Loucy (cell line): ENCODE data around the gene ABCC8.

Source experiments
- H2AFZ ChIP-seq: fragments of 200-600 bp; sonication (generic); 2 replicates; pipeline ENCODE4 v1.6.0; 2016; ENCODE audit warnings: antibody characterized with exemption, mild to moderate bottlenecking, low read length, moderate library complexity
- H3F3A ChIP-seq: fragments of 200-600 bp; 2 replicates; pipeline ENCODE4 v1.6.0; 2016; ENCODE audit warnings: antibody characterized with exemption, low read depth, mild to moderate bottlenecking
- H3K27me3 ChIP-seq: fragments of 200-600 bp; sonication (generic); 2 replicates; pipeline ENCODE4 v1.6.1; 2014; ENCODE audit warnings: low read length, mild to moderate bottlenecking; ENCODE audit not compliant: insufficient read depth, poor library complexity, severe bottlenecking
- H3K36me3 ChIP-seq: fragments of 200-600 bp; sonication (generic); 2 replicates; pipeline ENCODE4 v1.6.1; 2016; ENCODE audit warnings: low read length; ENCODE audit not compliant: insufficient read depth
- H3K4me1 ChIP-seq: fragments of 200-600 bp; sonication (generic); 2 replicates; pipeline ENCODE4 v1.5.1; 2014; ENCODE audit warnings: low read length, mild to moderate bottlenecking; ENCODE audit not compliant: insufficient read depth, poor library complexity, severe bottlenecking
- H3K4me2 ChIP-seq: fragments of 200-600 bp; sonication (generic); 2 replicates; pipeline ENCODE4 v1.6.0; 2014; ENCODE audit warnings: antibody characterized with exemption, low read length, low read depth, mild to moderate bottlenecking; ENCODE audit not compliant: poor library complexity, severe bottlenecking
- H3K4me3 ChIP-seq: fragments of 200-600 bp; sonication (generic); 2 replicates; pipeline ENCODE4 v1.5.1; 2014; ENCODE audit warnings: low read length, mild to moderate bottlenecking, mixed read lengths; ENCODE audit not compliant: poor library complexity, severe bottlenecking
- H3K79me2 ChIP-seq: fragments of 200-600 bp; sonication (generic); 2 replicates; pipeline ENCODE4 v1.6.1; 2014; ENCODE audit warnings: low read length; ENCODE audit not compliant: insufficient read depth
- H3K9ac ChIP-seq: fragments of 200-600 bp; sonication (generic); 2 replicates; pipeline ENCODE4 v1.6.0; 2014; ENCODE audit warnings: mild to moderate bottlenecking, low read depth, low read length, moderate library complexity; ENCODE audit not compliant: poor library complexity, severe bottlenecking
- H3K9me2 ChIP-seq: fragments of 200-600 bp; sonication (generic); replicated peaks from 2 replicates; pipeline ENCODE4 v1.6.1; 2016; ENCODE audit warnings: low read depth, low read length, mixed read lengths
- H3K9me3 ChIP-seq: fragments of 200-600 bp; sonication (generic); 2 replicates; pipeline ENCODE4 v1.6.1; 2014; ENCODE audit warnings: mild to moderate bottlenecking, antibody characterized with exemption, low read length, low read depth; ENCODE audit not compliant: insufficient read depth
- H4K20me1 ChIP-seq: fragments of 200-600 bp; sonication (generic); 2 replicates; pipeline ENCODE4 v1.6.0; 2014; ENCODE audit warnings: antibody characterized with exemption, low read length, mild to moderate bottlenecking; ENCODE audit not compliant: insufficient read depth, poor library complexity, severe bottlenecking
- EZH2phosphoT487 ChIP-seq: fragments of 200-600 bp; IDR thresholded peaks from 2 replicates; pipeline ENCODE4 v1.6.1; 2018; ENCODE audit warnings: antibody characterized with exemption, mild to moderate bottlenecking, moderate library complexity, borderline replicate concordance
- TF ChIP-seq, protein P1 (sequence below): fragments of 200-600 bp; sonication (generic); conservative IDR thresholded peaks from 2 replicates; pipeline ENCODE4 v1.5.1; 2014; ENCODE audit warnings: mild to moderate bottlenecking, antibody characterized with exemption, low read length

The ABCC8 gene

DNA sequence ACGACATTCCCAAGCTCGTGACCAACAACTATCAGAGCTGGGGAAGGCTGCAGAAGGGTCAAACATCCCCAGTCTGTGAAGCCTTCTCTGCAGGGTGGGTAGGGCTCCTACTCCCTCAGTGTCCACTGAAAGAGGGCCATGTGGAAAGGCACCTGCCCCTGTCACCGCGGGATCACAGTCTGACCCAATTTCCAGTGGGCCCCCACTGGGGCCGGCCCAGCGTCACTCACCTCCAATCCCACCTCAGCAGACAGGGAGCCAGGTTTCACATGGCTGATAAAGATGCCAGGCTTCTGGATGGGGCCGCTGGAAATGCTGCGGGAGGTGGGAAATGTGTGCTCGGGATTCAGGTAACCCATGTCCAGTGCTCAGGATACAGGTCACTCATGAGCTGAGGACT, 47.6 kb upstream of the ABCC8 start:
- H3K27me3 ChIP-seq = no peaks in the 10 kb centered on the region
- no peak for TF ChIP-seq EZH2phosphoT487
- TF ChIP-seq, protein P1, sequence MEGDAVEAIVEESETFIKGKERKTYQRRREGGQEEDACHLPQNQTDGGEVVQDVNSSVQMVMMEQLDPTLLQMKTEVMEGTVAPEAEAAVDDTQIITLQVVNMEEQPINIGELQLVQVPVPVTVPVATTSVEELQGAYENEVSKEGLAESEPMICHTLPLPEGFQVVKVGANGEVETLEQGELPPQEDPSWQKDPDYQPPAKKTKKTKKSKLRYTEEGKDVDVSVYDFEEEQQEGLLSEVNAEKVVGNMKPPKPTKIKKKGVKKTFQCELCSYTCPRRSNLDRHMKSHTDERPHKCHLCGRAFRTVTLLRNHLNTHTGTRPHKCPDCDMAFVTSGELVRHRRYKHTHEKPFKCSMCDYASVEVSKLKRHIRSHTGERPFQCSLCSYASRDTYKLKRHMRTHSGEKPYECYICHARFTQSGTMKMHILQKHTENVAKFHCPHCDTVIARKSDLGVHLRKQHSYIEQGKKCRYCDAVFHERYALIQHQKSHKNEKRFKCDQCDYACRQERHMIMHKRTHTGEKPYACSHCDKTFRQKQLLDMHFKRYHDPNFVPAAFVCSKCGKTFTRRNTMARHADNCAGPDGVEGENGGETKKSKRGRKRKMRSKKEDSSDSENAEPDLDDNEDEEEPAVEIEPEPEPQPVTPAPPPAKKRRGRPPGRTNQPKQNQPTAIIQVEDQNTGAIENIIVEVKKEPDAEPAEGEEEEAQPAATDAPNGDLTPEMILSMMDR = no peak

DNA sequence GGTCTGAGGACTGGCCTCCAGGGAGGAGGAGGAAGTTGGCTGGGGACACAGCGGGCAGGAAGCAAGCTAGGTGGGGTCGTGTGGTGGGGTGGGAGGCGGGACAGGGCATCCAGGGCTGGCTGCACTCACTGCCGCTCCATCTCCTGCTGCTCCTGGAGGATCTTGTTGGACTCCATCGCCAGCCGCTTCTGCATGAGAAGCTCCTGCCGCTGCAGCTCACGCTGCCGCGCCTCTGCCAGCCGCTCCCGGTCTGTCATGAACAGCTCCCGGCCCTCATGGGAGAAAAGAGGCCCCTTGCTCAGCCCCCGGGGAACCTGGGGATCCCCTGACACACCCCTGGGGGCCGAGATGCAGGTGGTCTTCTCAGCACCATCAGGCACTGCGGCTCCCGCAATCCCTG, 46.0 kb upstream of the ABCC8 start:
- H2AFZ ChIP-seq = no peak overlapping the region
- no peaks in the 10 kb centered on the region for H3K9me2 ChIP-seq
- no peaks in the 10 kb centered on the region for H3K9me3 ChIP-seq
- H3K79me2 ChIP-seq = no peaks in the 10 kb centered on the region
- H3K4me1 ChIP-seq = no peaks in the 10 kb centered on the region
- H3K27me3 ChIP-seq = no peaks in the 10 kb centered on the region
- H3K36me3 ChIP-seq = no peaks in the 10 kb centered on the region
- H3K4me3 ChIP-seq = no peak overlapping the region
- H3K4me2 ChIP-seq = no peak overlapping the region
- TF ChIP-seq EZH2phosphoT487 = no peak
- TF ChIP-seq, protein P1 = no peak
- H3F3A ChIP-seq = no peaks in the 10 kb centered on the region
- no peaks in the 10 kb centered on the region for H4K20me1 ChIP-seq
- no peak overlapping the region for H3K9ac ChIP-seq

More for the DNA sequence above, 47.6 kb upstream of the ABCC8 start:
- no peak overlapping the region for H2AFZ ChIP-seq
- H3K4me3 ChIP-seq = no peak overlapping the region
- no peaks in the 10 kb centered on the region for H3K4me1 ChIP-seq
- no peaks in the 10 kb centered on the region for H3F3A ChIP-seq
- no peaks in the 10 kb centered on the region for H3K36me3 ChIP-seq
- no peak overlapping the region for H3K9ac ChIP-seq
- no peaks in the 10 kb centered on the region for H3K79me2 ChIP-seq
- no peaks in the 10 kb centered on the region for H3K9me2 ChIP-seq
- H3K9me3 ChIP-seq = no peaks in the 10 kb centered on the region
- no peak overlapping the region for H3K4me2 ChIP-seq
- H4K20me1 ChIP-seq = no peaks in the 10 kb centered on the region

DNA sequence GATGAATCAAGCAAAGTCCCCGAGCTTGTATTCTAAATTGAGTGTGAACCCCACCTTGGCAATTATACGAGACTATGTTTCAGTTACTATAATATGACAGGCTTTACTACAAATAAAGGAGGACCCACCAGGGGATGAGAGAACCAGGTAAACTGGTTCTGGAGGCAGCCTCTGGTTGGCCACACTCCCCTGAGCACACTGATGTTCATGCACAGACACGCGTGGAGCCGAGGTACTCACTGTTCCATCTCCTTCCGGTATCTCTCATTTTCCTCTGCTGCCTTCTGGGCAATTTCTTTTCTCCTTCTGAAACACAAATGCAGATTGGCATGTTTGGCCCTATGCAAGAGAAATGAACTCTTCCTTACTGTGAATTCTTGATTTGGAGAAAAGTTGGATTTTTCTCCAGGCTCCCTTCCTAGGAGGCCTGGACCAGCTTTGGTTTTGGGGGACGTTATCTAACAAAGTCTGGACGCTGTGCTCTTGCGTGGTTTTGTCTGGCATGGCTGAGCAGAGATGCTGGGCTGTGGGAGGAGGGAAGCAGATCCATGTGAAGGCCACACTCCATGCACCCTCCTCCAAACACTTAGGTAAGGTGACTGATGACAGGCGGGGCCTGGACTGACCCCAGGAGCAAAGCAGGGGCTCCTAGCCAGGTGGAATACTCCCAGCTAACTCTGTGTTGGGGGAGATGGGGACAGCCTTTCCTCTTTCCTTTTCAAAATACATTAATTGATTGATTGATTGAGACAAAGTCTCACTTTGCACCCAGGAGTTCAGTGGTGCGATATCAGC, 44.7 kb upstream of the ABCC8 start:
- H4K20me1 ChIP-seq = no peaks in the 10 kb centered on the region
- H3F3A ChIP-seq = no peaks in the 10 kb centered on the region
- H2AFZ ChIP-seq = no peak overlapping the region
- H3K36me3 ChIP-seq = no peaks in the 10 kb centered on the region
- H3K4me3 ChIP-seq = no peak overlapping the region
- no peak overlapping the region for H3K9ac ChIP-seq
- no peaks in the 10 kb centered on the region for H3K79me2 ChIP-seq
- H3K4me2 ChIP-seq = no peak overlapping the region
- no peaks in the 10 kb centered on the region for H3K4me1 ChIP-seq
- H3K9me3 ChIP-seq = no peaks in the 10 kb centered on the region
- H3K9me2 ChIP-seq = no peaks in the 10 kb centered on the region
- TF ChIP-seq, protein P1 = no peak
- TF ChIP-seq EZH2phosphoT487 = no peak
- H3K27me3 ChIP-seq = no peaks in the 10 kb centered on the region
